ENCODE results near the gene LRRC1.

LRRC1 gene

GRCh38 chr6:53818858-53819609 is 24.2 kb downstream of the LRRC1 start:
- DNase-seq, result no peak

- DNase-seq, result no peak
These were observed 27.8 kb downstream of the LRRC1 start for GRCh38 chr6:53822401-53823125.

GRCh38 chr6:53824714-53825113 is 29.9 kb downstream of the LRRC1 start:
- no peak for DNase-seq

GRCh38 chr6:53825532-53826321 is 30.9 kb downstream of the LRRC1 start:
- DNase-seq, result no peak

- DNase-seq, result no peak
These were observed 32.7 kb downstream of the LRRC1 start for GRCh38 chr6:53827531-53827930.

- DNase-seq, result no peak
These were observed 33.4 kb downstream of the LRRC1 start for GRCh38 chr6:53828215-53828614.

DNA sequence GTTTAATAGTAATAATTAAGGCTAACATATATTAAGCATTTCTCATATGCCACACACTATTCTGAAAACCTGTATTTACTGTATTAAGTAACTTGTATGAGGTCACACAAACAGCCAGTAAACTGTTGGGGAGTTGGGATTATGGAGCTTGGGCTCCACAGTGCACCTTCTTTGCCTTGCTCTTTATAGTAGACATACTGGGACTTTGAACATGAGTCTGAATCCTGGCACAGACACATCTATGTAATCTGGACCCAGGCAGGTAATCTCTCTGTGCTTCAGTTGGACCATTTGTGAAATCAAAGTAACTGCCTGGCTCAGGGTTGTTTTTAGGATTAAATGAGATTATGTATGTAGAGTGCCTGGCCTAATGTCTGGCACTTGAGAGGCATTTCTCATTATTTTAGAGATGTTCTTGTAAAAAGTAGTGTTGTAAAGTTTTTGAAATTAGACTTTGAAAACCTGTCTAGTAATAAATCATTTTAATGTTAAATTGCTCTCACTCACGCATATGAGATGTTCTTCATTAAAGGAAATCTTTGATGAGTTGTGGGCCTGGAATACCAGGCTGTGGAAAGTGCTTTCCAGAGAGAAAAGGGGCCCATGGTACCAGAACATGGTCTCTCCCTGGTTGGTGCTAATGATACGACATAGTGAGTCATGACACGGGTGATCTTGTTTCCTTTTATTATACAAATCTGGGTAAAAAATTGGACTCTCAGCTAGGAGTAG is 34.3 kb downstream of the LRRC1 start:
- DNase-seq, result no peak

DNA sequence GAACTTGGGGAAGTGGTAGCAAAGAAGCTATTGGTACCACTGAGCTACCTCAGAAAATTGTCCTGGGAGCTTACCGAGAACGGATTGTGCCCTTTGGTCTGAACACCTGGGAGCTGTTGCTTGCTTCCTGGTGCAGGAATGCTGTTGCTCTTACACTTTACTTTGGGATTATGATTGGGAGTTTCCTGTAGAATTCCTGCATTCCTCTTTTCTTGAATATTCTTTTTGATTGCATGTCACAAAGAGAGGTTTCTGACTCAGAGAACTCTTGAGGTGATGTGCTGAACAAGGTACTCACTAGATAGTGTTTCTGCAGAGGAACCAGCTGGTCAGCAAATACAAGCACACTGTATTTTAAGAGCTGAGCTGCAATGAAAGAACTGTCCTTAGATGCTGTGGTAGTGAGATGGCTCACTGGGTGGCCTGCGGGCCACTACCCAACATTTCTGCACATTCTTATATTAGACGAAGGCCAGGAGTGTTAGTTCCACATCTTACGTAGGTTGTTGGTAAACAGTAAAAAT is 35.0 kb downstream of the LRRC1 start:
- DNase-seq, result no peak

DNA sequence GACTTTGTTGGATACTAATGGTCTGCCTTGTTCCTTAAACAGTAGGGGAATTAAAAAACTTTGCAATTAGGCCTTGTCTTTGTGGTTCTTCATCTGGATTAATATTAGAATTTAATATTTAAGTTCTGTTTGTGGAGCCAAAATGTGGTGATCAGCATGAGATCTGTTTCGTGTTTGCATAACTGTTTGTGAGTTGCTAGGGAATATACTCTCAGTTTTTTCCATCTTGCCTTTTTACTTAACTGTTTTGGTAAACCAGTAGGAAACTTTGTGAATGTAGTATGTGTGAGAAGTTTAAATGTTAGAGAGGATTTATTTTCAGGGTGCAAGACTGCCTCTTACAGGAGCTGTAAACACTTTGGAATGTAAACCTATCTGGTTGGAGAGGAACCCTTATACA is 35.6 kb downstream of the LRRC1 start:
- DNase-seq, result no peak

DNA sequence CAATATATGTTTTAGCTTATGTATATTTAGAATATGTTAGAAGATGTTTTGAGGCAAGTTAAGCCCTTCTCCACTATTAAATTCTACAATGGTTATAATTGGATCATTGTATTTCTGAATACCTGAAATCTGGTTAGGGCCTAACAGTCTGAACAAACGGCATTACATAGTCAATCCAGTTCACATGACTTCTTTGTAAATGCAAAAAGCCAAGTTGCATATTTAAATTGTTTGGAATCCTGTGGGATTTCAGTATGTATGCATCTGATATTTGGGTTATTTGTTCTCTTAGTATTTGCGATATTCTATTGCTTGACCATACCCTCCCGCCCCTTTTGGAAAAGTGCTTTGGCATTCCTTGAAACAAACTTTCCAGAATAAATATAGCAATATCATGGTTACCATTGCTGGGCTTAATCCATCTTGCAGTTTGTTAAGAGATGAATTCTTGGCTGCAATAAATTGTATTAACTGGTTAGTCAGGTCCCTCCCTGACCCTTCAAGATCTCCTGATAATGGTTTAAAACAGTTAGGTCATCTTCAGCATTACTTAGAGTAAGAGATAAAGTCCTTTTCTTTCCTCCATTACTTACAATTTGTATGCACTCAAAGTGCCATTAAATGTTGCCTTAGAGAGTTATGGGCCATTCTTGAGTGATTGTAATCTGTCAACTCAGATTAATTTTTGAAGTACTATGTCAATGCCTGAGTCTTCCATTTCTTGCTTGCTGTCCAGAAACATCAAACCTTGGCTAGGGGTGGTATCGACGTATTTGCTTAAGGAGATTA is 36.5 kb downstream of the LRRC1 start:
- no peak for DNase-seq

DNA sequence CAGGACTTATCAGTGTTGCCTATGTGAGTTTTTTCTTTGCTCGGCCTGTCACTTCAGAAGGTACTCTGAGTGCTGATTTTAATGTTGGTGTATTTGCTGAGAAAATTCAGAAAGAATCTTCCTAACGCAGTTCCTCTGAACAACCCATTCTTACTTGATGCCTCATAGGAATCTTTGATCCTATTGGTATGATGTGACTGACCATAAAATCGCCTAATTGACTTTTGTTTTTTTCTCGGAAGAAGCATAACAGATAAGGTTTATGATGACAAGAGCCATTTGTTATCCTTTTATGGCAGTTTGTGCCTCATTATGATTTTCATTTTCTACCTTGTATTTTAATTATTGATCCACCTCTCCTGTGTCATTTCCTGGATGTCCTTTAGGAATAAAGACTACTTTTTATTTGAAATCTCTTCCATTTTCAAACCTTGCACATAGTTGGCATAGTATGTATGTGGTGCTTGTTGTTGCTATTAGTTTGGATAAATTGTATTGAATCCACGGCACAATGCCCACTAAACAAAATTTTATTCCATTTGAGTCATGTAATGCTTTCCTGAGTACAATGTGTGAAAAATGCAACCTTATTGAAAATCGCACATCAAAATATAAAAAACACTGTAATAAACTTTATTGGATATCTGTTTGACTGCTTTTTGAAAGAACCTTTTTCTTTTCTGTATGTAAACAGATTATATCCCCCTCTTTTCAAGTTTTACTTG is 37.3 kb downstream of the LRRC1 start:
- no peak for DNase-seq

- DNase-seq, result no peak
These were observed 38.4 kb downstream of the LRRC1 start for GRCh38 chr6:53833155-53833554.

DNA sequence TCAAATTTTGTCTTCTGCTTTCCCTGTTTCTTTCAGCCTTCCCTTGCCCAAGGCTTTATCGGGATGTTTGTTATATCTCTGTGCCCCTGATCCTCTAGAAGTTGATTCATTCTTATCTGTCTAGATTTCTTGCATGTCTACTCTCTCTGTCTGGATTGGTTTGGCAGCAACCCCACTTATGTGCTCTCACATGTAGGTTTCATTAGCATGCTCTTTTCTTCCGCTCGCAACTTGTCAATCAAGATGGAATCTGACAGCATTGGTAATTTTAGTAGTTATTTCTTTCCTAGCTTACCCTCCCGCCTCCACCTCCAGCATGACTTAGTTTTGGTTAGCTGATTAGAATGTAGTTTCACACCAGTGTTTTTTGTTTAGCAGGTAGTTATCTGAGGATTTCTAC is 39.3 kb downstream of the LRRC1 start:
- no peak for DNase-seq

GRCh38 chr6:53837865-53838769 is 43.3 kb downstream of the LRRC1 start:
- DNase-seq, result no peak

DNA sequence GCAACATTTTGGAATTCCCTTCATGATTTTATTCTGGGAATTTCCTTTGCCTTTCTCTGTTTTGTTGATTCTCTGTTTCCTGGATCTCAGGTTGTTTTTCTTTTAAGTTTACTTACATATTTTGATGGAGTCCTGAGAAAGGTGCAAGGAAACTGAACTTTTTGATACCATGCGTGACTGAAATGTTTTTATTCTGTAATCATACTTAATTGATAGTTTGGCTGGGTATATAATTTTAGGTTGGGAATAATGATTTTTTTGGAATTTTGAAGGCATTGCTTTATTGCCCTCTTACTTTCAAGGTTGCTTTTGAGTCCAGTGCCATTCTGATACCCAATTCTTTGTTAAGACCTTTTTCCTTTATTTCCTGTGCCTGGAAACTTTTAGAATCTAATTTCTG is 45.2 kb downstream of the LRRC1 start:
- DNase-seq, result no peak

DNA sequence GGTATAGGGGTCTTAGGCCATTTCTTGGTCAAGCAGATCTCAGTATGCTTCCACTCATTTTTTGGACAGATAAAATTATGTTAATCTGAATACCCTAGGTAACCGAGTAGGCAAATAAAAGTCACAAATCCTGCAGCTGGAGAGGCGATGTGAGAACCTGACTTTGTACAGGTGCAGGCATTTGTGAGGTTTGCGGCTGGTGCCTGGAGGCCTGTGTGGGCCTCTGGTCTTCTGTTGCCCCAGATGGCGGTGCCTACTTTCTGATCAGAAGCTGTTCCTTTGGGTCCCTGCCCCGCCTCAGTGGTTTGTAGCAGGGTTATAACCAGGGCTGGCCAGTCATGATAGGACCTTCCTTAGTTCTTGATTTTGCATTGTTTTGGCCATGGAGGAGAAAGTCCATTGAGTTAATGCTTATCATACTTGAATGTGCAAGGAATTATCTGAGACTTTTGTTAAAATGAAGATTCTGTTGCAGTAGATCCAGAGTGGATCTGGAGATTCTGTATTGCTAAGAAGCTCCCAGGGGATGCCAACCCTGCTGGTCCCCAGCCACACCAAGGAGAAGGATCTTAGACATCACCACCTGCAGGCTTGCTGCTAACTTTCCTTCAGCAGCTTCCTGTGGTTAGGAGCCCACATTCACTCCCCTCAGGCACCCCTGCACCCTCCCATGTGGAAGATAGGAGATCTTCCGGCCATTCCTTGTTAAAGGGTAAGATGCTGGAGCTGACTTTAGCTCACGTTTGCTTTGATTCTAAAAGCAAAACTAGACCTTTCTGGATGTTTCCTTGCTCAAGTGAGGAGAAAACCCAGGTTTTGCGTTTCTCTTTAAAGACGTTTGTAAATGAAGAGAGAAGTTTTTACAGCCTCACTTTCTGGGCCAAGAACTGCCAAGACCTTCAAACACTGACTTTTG is 50.7 kb downstream of the LRRC1 start:
- DNase-seq, result no peak

DNA sequence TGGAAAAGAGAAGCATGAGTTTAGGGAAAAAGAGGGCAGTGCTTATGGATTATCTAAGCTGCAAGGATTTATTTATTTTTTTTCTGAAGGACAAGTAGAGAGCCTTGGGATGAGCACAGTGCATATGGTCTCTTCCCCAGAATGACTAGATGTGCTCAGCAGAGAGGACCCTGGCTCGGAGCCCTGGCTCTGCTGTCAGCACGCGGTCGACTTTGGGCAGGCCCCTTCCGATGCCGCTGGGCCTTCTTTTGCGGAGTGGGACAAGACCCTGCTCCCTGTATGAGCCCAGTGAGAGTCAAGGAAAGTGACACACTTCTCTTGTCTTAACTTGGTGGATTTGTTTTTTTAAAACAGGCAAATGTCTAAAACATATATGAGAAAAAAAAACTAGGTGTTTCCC is 51.4 kb downstream of the LRRC1 start:
- DNase-seq, result no peak

DNA sequence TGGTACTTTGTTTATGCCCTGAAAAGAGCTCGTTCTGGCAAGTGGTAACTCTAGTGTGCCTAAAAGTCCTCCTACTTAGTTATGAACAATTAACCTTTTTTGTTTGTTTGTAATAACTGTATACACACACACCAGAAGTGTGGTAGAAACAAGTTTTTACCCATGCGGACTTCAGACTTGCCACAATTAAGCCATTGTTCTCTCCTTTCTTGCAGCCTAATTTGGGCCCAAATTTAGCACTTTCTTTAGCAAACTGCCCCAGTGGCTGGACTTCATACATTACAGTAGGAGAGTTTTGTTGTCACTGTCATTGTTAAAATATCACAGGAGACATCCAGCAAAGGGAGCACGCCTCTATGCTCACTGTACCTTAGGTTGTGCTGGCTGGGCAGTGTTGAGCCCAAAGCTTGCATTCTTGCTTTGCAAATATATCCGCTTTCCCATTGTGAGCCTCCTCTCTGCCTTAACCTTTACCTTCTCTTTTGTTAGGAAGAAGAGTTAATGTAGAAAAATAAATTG is 53.0 kb downstream of the LRRC1 start:
- no peak for DNase-seq

DNA sequence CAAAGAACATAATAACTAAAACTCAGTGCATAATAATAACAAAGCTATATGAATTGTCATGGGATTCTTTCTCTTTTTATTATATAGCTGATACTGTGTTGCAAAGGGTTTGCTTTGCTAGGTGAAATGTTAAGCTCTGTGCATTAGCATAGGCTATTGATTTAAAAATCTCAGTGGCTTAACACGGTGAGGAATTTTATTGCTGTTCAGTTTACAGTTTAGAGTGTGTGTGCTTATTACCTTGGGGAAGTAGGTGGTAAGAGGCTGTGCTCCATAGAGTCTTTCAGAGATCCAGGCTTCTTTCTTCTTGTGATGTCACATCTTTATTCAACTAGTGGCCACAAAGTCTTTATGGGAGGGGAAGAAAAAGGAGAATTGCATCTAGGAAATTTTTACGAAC is 55.7 kb downstream of the LRRC1 start:
- DNase-seq, result no peak
